Adrenal gland (tissue), 5 donors: ENCODE results near the gene CC2D1A.

Source experiments
- CTCF ChIP-seq, 6 experiments: fragments of 450-650 bp in 4 of 6; fragments of 200-600 bp in 2 of 6; sonication (generic) in 1 of 6; IDR thresholded peaks; 1 replicate in 5 of 6; 2 replicates in 1 of 6; pipeline versions ENCODE4 v1.5.1 to v1.8.0; 2016 to 2021; ENCODE audit warnings: antibody characterized with exemption in 6 of 6, mild to moderate bottlenecking in 2 of 6, moderate library complexity in 1 of 6
- POLR2A ChIP-seq, 2 donors: fragments of 450-650 bp; IDR thresholded peaks; one replicate each; pipeline ENCODE4 v1.6.1; 2017; ENCODE audit warnings: antibody characterized with exemption in 2 of 2, mild to moderate bottlenecking in 2 of 2, moderate library complexity in 1 of 2
- donor health status: DM: no; HTN: no; CAD: no.

- TF ChIP-seq POLR2A (IDR thresholded peaks at IDR 0.05) (no peak), CTCF (IDR thresholded peaks at IDR 0.05) (no peak)
Observed at GRCh38 chr19:13899393-13899792, 6.6 kb upstream of the CC2D1A start.
